SK-N-SH treated with all-trans-retinoic acid at 6 μM for 48 hours (cell line): ENCODE results near the gene KXD1.

Experiments
- ATAC-seq: fragments of 200-7000 bp; cut with Tn5 transposase; 3 replicates; pipeline ENCODE4 v1.9.1; 2020; ENCODE audit warnings: mild to moderate bottlenecking, moderate library complexity
- ESRRG ChIP-seq: fragments of 250-450 bp; sonication (Bioruptor Pico); IDR thresholded peaks from 2 replicates; pipeline ENCODE4 v1.6.1; 2021; ENCODE audit warnings: mild to moderate bottlenecking
- PATZ1 ChIP-seq: fragments of 250-450 bp; sonication (Bioruptor Pico); IDR thresholded peaks from 2 replicates; pipeline ENCODE4 v1.8.0; 2020; ENCODE audit warnings: mild to moderate bottlenecking, moderate library complexity, borderline replicate concordance
- POU6F1 ChIP-seq: fragments of 250-450 bp; sonication (Bioruptor Pico); IDR thresholded peaks from 2 replicates; pipeline ENCODE4 v1.8.0; 2021; ENCODE audit warnings: low read depth, mild to moderate bottlenecking, moderate library complexity, borderline replicate concordance
- PPARA ChIP-seq: fragments of 250-450 bp; sonication (Bioruptor Pico); IDR thresholded peaks from 2 replicates; pipeline ENCODE4 v1.5.0; 2020; ENCODE audit warnings: mild to moderate bottlenecking, borderline replicate concordance
- RARB ChIP-seq: fragments of 250-450 bp; sonication (Bioruptor Pico); IDR thresholded peaks from 2 replicates; pipeline ENCODE4 v1.8.0; 2021; ENCODE audit warnings: mild to moderate bottlenecking, moderate library complexity
- SNAI2 ChIP-seq: fragments of 250-450 bp; sonication (Bioruptor Pico); IDR thresholded peaks from 2 replicates; pipeline ENCODE4 v1.5.0; 2020; ENCODE audit warnings: mild to moderate bottlenecking, moderate library complexity
- TOX ChIP-seq: fragments of 250-450 bp; sonication (Bioruptor Pico); IDR thresholded peaks from 2 replicates; pipeline ENCODE4 v1.8.0; 2021; ENCODE audit warnings: mild to moderate bottlenecking, moderate library complexity, borderline replicate concordance
- TSHZ2 ChIP-seq: fragments of 250-450 bp; sonication (Bioruptor Pico); IDR thresholded peaks from 2 replicates; pipeline ENCODE4 v1.5.0; 2020; ENCODE audit warnings: mild to moderate bottlenecking, moderate library complexity
- ZFP3 ChIP-seq: fragments of 250-450 bp; sonication (Bioruptor Pico); IDR thresholded peaks from 2 replicates; pipeline ENCODE4 v1.5.0; 2020; ENCODE audit warnings: mild to moderate bottlenecking, moderate library complexity
- ZFP30 ChIP-seq: fragments of 450-650 bp; formaldehyde crosslinking; IDR thresholded peaks from 2 replicates; pipeline ENCODE4 v1.5.0; 2022; ENCODE audit warnings: mild to moderate bottlenecking, moderate library complexity
- ZNF565 ChIP-seq: fragments of 450-650 bp; formaldehyde crosslinking; conservative IDR thresholded peaks from 2 replicates; pipeline ENCODE4 v1.5.0; 2020; ENCODE audit warnings: low read depth, mild to moderate bottlenecking, moderate library complexity
- ZNF70 ChIP-seq: fragments of 450-650 bp; formaldehyde crosslinking; IDR thresholded peaks from 2 replicates; pipeline ENCODE4 v1.5.0; 2020; ENCODE audit warnings: mild to moderate bottlenecking, moderate library complexity
- TF ChIP-seq, protein P1 (sequence below): fragments of 250-450 bp; sonication (Bioruptor Pico); IDR thresholded peaks from 2 replicates; pipeline ENCODE4 v1.5.1; 2021; ENCODE audit warnings: mild to moderate bottlenecking, moderate library complexity
- TF ChIP-seq, protein P2 (sequence below): fragments of 250-450 bp; sonication (Bioruptor Pico); IDR thresholded peaks from 2 replicates; pipeline ENCODE4 v1.5.1; 2020; ENCODE audit warnings: low read depth, mild to moderate bottlenecking, moderate library complexity

The KXD1 gene

GRCh38 chr19:18588611-18589379 is 31.1 kb downstream of the KXD1 start, which contains the start of gene REX1BD:
TSS of gene REX1BD (plus strand) at chr19:18588798. CDS start at chr19:18588802, 4 bp downstream.
- peak; percentile 79 for ATAC-seq
- TF ChIP-seq PATZ1 (CRISPR knock-in tag) (peak; percentile 13; the same call in 1 of the 2 replicates), ZFP3 (0 out of 2 replicates have a peak, but pooled peaks have one; percentile 66), ZNF565 (CRISPR knock-in tag) (no peak), POU6F1 (CRISPR knock-in tag) (peak; percentile 33; the same call in 1 of the 2 replicates), ESRRG (CRISPR knock-in tag) (peak; percentile 12; the same call in 1 of the 2 replicates), TSHZ2 (CRISPR knock-in tag) (no peak)

DNA sequence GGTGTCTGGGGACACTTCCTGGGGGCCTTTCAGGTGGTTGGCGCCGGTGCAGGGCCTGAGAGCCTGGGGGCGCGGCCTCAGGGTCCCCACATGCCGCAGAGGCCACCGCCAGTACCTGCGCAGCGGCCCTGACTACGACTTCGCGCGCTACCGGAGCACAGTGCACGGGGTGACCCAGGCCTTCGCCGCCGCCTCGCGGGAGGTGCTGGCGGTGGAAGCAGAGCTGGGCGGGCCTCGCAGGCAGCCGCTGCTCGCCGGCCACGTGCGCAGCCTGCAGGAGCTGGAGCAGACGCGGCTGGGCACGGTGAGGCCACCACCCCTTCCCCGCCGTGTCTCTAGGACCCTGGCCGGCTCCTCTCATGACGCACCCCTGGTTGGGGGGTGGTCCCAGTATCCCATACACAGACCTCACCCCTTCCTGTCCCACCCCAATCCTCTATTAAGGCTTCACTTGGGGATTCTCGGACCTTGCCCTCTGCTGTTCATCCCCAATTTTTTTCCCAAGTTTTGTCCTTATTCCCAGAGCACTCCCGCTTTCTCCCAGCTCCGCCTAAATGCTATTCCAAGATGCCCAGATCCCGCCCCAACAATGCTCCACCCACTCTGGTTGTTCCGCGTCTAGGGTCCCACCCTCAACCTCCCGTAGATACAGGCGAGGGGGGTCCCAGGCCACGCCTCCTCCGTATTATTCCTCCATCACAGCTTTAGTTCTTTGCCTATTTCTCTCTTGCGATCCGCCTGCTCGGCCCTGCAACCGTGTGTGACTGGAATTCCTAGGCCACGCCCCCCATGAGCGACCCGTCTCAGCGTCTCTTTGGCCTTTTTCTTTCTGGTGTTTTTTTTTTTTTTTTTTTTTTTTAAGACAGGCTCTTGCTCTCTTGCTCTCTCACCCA is 32.0 kb downstream of the KXD1 start:
- TF ChIP-seq, protein P1, sequence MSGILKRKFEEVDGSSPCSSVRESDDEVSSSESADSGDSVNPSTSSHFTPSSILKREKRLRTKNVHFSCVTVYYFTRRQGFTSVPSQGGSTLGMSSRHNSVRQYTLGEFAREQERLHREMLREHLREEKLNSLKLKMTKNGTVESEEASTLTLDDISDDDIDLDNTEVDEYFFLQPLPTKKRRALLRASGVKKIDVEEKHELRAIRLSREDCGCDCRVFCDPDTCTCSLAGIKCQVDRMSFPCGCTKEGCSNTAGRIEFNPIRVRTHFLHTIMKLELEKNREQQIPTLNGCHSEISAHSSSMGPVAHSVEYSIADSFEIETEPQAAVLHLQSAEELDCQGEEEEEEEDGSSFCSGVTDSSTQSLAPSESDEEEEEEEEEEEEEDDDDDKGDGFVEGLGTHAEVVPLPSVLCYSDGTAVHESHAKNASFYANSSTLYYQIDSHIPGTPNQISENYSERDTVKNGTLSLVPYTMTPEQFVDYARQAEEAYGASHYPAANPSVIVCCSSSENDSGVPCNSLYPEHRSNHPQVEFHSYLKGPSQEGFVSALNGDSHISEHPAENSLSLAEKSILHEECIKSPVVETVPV (CRISPR knock-in tag), result no peak
- TF ChIP-seq PATZ1 (CRISPR knock-in tag) (no peak), RARB (no peak), TOX (CRISPR knock-in tag) (no peak), POU6F1 (CRISPR knock-in tag) (no peak), PPARA (no peak), ZFP30 (CRISPR knock-in tag) (no peak), ZNF70 (CRISPR knock-in tag) (no peak), SNAI2 (CRISPR knock-in tag) (no peak)
- TF ChIP-seq, protein P2, sequence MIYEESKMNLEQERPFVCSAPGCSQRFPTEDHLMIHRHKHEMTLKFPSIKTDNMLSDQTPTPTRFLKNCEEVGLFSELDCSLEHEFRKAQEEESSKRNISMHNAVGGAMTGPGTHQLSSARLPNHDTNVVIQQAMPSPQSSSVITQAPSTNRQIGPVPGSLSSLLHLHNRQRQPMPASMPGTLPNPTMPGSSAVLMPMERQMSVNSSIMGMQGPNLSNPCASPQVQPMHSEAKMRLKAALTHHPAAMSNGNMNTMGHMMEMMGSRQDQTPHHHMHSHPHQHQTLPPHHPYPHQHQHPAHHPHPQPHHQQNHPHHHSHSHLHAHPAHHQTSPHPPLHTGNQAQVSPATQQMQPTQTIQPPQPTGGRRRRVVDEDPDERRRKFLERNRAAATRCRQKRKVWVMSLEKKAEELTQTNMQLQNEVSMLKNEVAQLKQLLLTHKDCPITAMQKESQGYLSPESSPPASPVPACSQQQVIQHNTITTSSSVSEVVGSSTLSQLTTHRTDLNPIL, result no peak
- ATAC-seq, result peak; percentile 71
